ENCODE measurements around the gene PRKAG2.

GRCh38 chr7:151817981-151818673 lies 58.8 kb downstream of the PRKAG2 start:
- TF ChIP-seq, protein P1, sequence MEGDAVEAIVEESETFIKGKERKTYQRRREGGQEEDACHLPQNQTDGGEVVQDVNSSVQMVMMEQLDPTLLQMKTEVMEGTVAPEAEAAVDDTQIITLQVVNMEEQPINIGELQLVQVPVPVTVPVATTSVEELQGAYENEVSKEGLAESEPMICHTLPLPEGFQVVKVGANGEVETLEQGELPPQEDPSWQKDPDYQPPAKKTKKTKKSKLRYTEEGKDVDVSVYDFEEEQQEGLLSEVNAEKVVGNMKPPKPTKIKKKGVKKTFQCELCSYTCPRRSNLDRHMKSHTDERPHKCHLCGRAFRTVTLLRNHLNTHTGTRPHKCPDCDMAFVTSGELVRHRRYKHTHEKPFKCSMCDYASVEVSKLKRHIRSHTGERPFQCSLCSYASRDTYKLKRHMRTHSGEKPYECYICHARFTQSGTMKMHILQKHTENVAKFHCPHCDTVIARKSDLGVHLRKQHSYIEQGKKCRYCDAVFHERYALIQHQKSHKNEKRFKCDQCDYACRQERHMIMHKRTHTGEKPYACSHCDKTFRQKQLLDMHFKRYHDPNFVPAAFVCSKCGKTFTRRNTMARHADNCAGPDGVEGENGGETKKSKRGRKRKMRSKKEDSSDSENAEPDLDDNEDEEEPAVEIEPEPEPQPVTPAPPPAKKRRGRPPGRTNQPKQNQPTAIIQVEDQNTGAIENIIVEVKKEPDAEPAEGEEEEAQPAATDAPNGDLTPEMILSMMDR (IDR thresholded peaks at IDR 0.05; ENCODE audit: low read depth, low read length) = no peak
- TF ChIP-seq MAX (IDR thresholded peaks at IDR 0.05; ENCODE audit: low read depth, low read length) (no peak), POLR2A (IDR thresholded peaks at IDR 0.05; ENCODE audit: extremely low read depth, insufficient read length) (no peak)

Measured in NB4 (cell line).